ENCODE results near the gene NHP2. TPM values are rescaled to one million over a fixed set of nuclear protein-coding genes. Genes with fewer than 3 reads are reported as not detected.
"Not testable (repeated sequence)": the region's sequence is repeated elsewhere in the genome, so short reads cannot be mapped to it uniquely, and the experiment has no call there.

NHP2 gene
- total RNA-seq, 4 donors from 2014 or later, result 139 to 290 (median 159) TPM

DNA sequence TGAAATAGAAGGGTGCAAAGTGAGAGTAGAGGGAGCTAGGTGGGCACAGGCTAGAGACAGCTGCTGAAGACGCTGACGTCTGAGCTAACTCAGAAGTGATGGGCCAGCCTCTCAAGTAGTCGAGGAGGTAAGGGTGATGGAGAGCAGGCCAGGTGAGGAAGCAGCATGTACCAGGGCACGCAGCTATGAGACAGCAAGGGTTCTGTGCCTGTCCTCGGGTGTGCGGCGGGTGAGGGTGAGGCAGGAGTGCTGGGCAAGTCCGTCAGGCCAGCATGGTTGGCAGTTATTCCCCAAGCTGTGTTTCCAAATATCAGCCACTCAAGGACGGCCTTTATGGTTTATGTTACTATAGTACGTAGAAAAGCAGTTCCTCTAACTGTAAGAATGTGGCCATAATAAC, 16.7 kb downstream of the NHP2 start:
- WGBS, 2 donors, result 81% methylated on average over 10 of the region's 10 CpGs
- Histone ChIP-seq H3K27ac (no peak overlapping the region), H3K9me3 (no peaks in the 10 kb centered on the region), H3K36me3 (peaks cover 0 to 84% (median 0%) of the 10 kb centered on the region in 3 donors), H3K27me3 (no peaks in the 10 kb centered on the region), H3K4me3 (no peak overlapping the region), H3K4me1 (peaks cover 0 to 5% (median 3%) of the 10 kb centered on the region in 4 donors)
- DNase-seq (ENCODE audit: low spot score in 2 of 2), result no peak
- no peak for TF ChIP-seq POLR2A (IDR thresholded peaks at IDR 0.05)
- TF ChIP-seq EP300 (IDR thresholded peaks at IDR 0.05), result no peak
- TF ChIP-seq, protein P1, sequence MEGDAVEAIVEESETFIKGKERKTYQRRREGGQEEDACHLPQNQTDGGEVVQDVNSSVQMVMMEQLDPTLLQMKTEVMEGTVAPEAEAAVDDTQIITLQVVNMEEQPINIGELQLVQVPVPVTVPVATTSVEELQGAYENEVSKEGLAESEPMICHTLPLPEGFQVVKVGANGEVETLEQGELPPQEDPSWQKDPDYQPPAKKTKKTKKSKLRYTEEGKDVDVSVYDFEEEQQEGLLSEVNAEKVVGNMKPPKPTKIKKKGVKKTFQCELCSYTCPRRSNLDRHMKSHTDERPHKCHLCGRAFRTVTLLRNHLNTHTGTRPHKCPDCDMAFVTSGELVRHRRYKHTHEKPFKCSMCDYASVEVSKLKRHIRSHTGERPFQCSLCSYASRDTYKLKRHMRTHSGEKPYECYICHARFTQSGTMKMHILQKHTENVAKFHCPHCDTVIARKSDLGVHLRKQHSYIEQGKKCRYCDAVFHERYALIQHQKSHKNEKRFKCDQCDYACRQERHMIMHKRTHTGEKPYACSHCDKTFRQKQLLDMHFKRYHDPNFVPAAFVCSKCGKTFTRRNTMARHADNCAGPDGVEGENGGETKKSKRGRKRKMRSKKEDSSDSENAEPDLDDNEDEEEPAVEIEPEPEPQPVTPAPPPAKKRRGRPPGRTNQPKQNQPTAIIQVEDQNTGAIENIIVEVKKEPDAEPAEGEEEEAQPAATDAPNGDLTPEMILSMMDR (IDR thresholded peaks at IDR 0.05), result no peak

DNA sequence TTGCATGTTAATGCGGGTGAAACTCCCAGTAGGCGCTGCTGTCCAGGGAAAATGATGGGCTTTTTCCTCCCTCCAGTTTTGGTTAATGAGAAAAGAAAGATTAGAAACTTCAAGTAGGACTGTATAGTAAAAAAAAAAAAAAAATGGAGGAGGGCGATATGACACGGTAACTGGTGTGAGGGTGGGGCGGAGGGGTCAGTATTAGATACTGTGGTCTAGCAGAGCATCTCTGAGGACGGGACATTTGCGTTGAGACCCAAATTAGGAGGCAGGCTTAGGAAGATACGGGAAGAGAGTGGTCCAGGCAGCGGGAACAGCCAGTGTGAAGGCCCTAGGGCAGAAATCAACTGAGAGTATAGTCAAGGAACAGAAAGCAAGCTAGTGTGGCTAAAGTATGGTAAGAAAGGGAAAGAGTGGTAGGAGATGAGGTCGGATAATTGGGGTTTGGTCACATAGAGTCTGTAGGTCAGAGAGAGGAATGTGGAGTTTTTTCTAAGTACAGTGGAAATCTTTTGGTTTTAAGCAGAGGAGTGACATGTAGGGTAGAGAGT, 22.2 kb downstream of the NHP2 start:
- H3K27me3 ChIP-seq, result no peaks in the 10 kb centered on the region
- H3K27ac ChIP-seq, result peak overlapping the region in 3 of 4 donors; percentile 93 to 98 (median 93)
- no peak for DNase-seq (ENCODE audit: low spot score in 2 of 2)
- H3K4me3 ChIP-seq, result peak overlapping the region; percentile 59 to 99 (median 72)
- H3K9me3 ChIP-seq, result no peaks in the 10 kb centered on the region
- 17 to 26% methylated on average over 10 of the region's 10 CpGs for WGBS, 2 donors
- H3K4me1 ChIP-seq, result peaks cover 0 to 21% (median 9%) of the 10 kb centered on the region in 4 donors
- TF ChIP-seq, protein P1 (IDR thresholded peaks at IDR 0.05), result no peak
- TF ChIP-seq EP300 (IDR thresholded peaks at IDR 0.05) (no peak), POLR2A (IDR thresholded peaks at IDR 0.05) (no peak)
- peaks cover 0 to 34% (median 0%) of the 10 kb centered on the region in 3 donors for H3K36me3 ChIP-seq

DNA sequence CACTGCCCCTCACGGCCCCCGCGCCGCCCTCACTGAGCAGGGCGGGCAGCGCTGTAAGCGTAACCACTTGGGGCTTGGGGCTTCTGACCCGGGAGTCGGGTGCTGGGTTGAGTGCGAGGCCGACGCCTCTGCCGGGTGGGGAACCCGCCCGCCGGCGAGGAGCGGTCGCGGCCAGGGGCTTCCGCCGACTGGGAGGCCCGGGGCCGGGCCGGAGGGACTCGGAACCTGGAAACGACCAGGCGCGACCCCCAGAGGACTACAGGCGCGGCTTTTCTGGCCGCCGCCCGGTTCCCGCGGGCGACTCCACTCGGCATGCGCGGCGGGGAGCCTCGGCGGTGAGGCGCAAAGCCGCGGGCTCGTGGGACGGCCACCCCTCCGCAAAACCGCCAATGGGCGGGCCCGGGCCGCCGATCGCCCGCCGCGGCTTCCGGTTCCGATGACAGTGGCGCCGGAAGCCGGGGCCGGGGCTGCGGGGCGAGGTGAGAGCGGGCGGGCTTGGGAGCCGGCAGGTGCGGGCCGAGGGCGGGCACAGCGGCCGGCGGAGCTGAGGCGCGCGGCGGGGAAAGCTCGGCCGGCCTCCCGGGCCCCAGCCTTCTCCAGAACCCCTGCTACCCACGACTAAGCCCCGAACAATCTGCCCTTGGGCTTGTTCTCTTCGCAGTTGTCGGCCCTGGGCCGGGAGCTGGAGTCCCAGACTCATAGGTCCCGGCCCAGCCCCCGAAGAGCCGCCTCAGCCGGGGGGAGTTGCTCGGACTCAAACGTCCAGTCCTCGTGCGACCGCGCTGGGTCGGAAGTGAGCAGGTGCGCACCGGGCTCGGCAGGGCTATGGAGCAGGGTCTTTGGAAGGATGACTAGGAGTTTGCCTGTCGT, 22.9 kb downstream of the NHP2 start, which contains the start of gene RMND5B:
RMND5B (plus strand) TSS at position 439 of the 870 bp plus-strand sequence. CDS start 7,106 bp downstream, outside the sequence.
- Histone ChIP-seq H3K27me3 (no peaks in the 10 kb centered on the region), H3K4me1 (peaks cover 0 to 25% (median 9%) of the 10 kb centered on the region in 4 donors), H3K9me3 (no peaks in the 10 kb centered on the region), H3K36me3 (peaks cover 0 to 27% (median 0%) of the 10 kb centered on the region in 3 donors), H3K27ac (peak within 1 kb of the TSS; percentile 69 to 98 (median 93)), H3K4me3 (peak within 1 kb of the TSS; percentile 59 to 99 (median 84))
- TF ChIP-seq, protein P1 (IDR thresholded peaks at IDR 0.05), result peak in 2 of 5 experiments; percentile 13 to 28
- peak in 1 of 2 donors; percentile 52 for TF ChIP-seq POLR2A (IDR thresholded peaks at IDR 0.05)
- peak in 1 of 2 donors; percentile 39 for TF ChIP-seq EP300 (IDR thresholded peaks at IDR 0.05)
- peak; percentile 44 to 67 for DNase-seq (ENCODE audit: low spot score in 2 of 2)
- WGBS, 2 donors, result 0 to 1% methylated on average over 42 to 54 of the region's 102 CpGs

DNA sequence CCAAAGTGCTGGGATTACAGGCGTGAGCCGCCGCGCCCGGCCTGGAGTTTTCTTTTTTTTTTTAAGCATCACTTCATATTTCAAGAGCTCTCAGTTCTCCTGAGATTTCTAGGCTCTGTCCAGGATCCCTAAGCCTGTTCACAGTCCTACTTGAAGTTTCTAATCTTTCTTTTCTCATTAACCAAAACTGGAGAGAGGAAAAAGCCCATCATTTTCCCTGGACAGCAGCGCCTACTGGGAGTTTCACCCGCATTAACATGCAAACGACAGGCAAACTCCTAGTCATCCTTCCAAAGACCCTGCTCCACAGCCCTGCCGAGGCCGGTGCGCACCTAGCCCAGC, 23.5 kb downstream of the NHP2 start:
- H3K4me3 ChIP-seq, result peak overlapping the region; percentile 59 to 99 (median 84)
- not testable (repeated sequence) for H3K27me3 ChIP-seq; H3K9me3 ChIP-seq; DNase-seq (ENCODE audit: low spot score in 2 of 2)
- H3K27ac ChIP-seq, result peak overlapping the region; percentile 69 to 98 (median 93)
- H3K36me3 ChIP-seq, result peaks cover 0 to 21% (median 0%) of the 10 kb centered on the region in 3 donors
- H3K4me1 ChIP-seq, result peaks cover 0 to 25% (median 9%) of the 10 kb centered on the region in 4 donors
- 22 to 24% methylated on average over 11 of the region's 11 CpGs for WGBS, 2 donors

DNA sequence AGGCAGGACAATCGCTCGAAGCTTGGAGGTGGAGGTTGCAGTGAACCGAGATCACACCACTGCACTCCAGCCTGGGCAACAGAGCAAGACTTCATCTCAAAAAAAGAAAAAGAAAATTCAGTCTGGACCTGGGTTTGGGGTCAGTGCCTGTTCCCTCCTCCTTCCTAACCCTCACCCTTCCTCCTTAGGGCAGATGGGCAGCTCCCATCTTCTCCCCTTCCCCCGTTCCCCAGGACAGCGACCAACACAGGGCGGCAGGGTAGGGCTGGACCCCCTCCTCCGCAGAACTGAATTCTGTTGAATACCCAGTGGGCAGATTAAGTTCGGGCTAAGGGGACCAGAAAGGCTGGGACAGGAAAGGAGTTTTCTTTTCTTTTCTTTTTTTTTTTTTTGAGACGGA, 24.4 kb downstream of the NHP2 start:
- TF ChIP-seq, protein P1 (IDR thresholded peaks at IDR 0.05), result no peak
- TF ChIP-seq EP300 (IDR thresholded peaks at IDR 0.05) (no peak), POLR2A (IDR thresholded peaks at IDR 0.05) (no peak)

DNA sequence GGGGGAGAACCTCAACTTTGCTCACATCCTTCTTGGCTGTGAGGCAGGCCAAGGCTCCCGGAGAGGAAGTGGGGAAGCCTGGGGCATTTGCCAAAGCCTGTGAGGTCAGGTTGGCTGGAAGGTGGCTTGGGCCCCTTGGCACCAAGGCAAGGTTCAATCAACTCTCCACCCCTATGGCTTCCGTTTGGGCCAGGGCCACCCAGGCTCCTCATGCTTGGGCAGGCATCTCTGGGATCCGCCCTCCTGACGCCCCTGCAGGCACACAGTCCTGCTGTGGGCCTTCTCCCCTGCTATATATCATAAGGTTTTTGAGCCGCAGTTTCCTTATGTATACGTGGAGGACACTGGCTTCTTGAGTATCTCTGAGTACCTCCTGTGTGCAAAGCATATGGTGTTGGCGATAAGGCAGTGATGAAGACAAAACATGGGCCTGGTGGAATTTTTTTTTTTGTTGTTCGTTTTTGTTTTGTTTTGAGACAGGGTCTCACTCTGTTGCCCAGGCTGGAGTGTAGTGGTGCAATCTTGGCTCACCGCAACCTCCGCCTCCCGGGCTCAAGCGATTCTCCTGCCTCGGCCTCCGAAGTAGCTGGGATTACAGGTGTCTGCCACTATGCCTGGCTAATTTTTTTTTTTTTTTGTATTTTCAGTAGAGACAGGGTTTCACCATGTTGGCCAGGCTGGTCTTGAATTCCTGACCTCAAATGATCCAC, 26.2 kb downstream of the NHP2 start:
- H3K27me3 ChIP-seq; DNase-seq (ENCODE audit: low spot score in 2 of 2); H3K9me3 ChIP-seq; H3K4me3 ChIP-seq; H3K27ac ChIP-seq; H3K36me3 ChIP-seq: not testable (repeated sequence)
- 82 to 84% methylated on average over 13 to 14 of the region's 14 CpGs for WGBS, 2 donors
- peaks cover 0 to 25% (median 9%) of the 10 kb centered on the region in 4 donors for H3K4me1 ChIP-seq

More for the DNA sequence above, 24.4 kb downstream of the NHP2 start:
- Histone ChIP-seq H3K36me3 (peaks cover 0 to 14% (median 0%) of the 10 kb centered on the region in 3 donors), H3K4me1 (peaks cover 0 to 25% (median 9%) of the 10 kb centered on the region in 4 donors), H3K27ac (no peak overlapping the region), H3K27me3 (no peaks in the 10 kb centered on the region), H3K9me3 (no peaks in the 10 kb centered on the region), H3K4me3 (no peak overlapping the region)
- DNase-seq (ENCODE audit: low spot score in 2 of 2), result no peak
- 92% methylated on average over 9 of the region's 9 CpGs for WGBS, 2 donors

All from tibial nerve (tissue), 4 donors.